Endodermal cell (in vitro differentiated cells): ENCODE data around the gene GJB5. TPM values are rescaled to one million over a fixed set of nuclear protein-coding genes. Genes with fewer than 3 reads are reported as not detected.

Source experiments
- DNase-seq: peaks from one replicate; pipeline ENCODE4 v3.0.0-alpha.2; 2017
- H3K27ac ChIP-seq: 2 replicates; pipeline ENCODE4 v1.5.1; 2013; ENCODE audit warnings: mild to moderate bottlenecking, low read depth, low read length, moderate library complexity
- H3K27me3 ChIP-seq: 2 replicates; pipeline ENCODE4 v1.6.1; 2013; ENCODE audit warnings: mild to moderate bottlenecking, low read length, moderate library complexity; ENCODE audit not compliant: insufficient read depth, control insufficient read depth, poor library complexity, severe bottlenecking
- H3K36me3 ChIP-seq: 2 replicates; pipeline ENCODE4 v1.7.0; 2013; ENCODE audit warnings: mild to moderate bottlenecking, low read length, moderate library complexity; ENCODE audit not compliant: control insufficient read depth, insufficient read depth
- H3K4me1 ChIP-seq: one replicate; pipeline ENCODE4 v1.7.0; 2013; ENCODE audit warnings: low read length; ENCODE audit not compliant: control insufficient read depth, insufficient read depth
- H3K4me3 ChIP-seq: 2 replicates; pipeline ENCODE4 v1.5.1; 2013; ENCODE audit warnings: mild to moderate bottlenecking, low read length, moderate library complexity
- H3K9ac ChIP-seq: 2 replicates; pipeline ENCODE4 v1.6.1; 2013; ENCODE audit warnings: mild to moderate bottlenecking, low read length, moderate library complexity; ENCODE audit not compliant: poor library complexity, severe bottlenecking; ENCODE audit errors: extremely low read depth
- H3K9me3 ChIP-seq: 2 replicates; pipeline ENCODE4 v1.6.1; 2013; ENCODE audit warnings: mild to moderate bottlenecking, low read length, moderate library complexity; ENCODE audit not compliant: control insufficient read depth
- H3K27ac Mint-ChIP-seq: 2 replicates; pipeline ENCODE4 v1.8.0; 2020; ENCODE audit warnings: mixed read lengths
- H3K27me3 Mint-ChIP-seq: 2 replicates; pipeline ENCODE4 v1.8.0; 2021; ENCODE audit warnings: mild to moderate bottlenecking, mixed read lengths; ENCODE audit not compliant: insufficient read depth
- H3K36me3 Mint-ChIP-seq: 2 replicates; pipeline ENCODE4 v1.8.0; 2020; ENCODE audit warnings: low read depth, mixed read lengths
- H3K4me1 Mint-ChIP-seq: 2 replicates; pipeline ENCODE4 v1.8.0; 2020; ENCODE audit warnings: mixed read lengths
- H3K4me3 Mint-ChIP-seq: 2 replicates; pipeline ENCODE4 v1.8.0; 2020; ENCODE audit warnings: mild to moderate bottlenecking, moderate library complexity, mixed read lengths
- H3K9me3 Mint-ChIP-seq: 2 replicates; pipeline ENCODE4 v1.8.0; 2020; ENCODE audit warnings: mild to moderate bottlenecking, mixed read lengths
- WGBS, 2 experiments: methylation state at CpG; one replicate each; pipeline versions ENCODE4 v1.1.5 to v1.1.7; 2013; ENCODE audit warnings: missing lambda C conversion rate in 2 of 2, mixed read lengths in 1 of 2; ENCODE audit not compliant: insufficient coverage in 1 of 2, insufficient read length in 1 of 2; 5-methylcytosine and 5-hydroxymethylcytosine counted together
- total RNA-seq, 2 donors: library from RNA; stranded (reverse); fragmentation: NEBNext Ultra II Directional in 1 of 2; extraction: Animal tissue kit (Norgen Biotek cat#: 25700) in 1 of 2; gene quantifications; 2 replicates in 1 of 2; 3 replicates in 1 of 2; pipeline ENCODE4 v1.2.1, GENCODE V29; 2021
- TF ChIP-seq, protein P1 (sequence below): fragments of 200-600 bp; sonication (generic); conservative IDR thresholded peaks from 2 replicates; pipeline ENCODE4 v1.5.0; 2021; ENCODE audit warnings: antibody characterized with exemption, mild to moderate bottlenecking

The GJB5 gene
- total RNA-seq, 2 donors from 2014 or later, result 0.20 to 0.42 TPM

DNA sequence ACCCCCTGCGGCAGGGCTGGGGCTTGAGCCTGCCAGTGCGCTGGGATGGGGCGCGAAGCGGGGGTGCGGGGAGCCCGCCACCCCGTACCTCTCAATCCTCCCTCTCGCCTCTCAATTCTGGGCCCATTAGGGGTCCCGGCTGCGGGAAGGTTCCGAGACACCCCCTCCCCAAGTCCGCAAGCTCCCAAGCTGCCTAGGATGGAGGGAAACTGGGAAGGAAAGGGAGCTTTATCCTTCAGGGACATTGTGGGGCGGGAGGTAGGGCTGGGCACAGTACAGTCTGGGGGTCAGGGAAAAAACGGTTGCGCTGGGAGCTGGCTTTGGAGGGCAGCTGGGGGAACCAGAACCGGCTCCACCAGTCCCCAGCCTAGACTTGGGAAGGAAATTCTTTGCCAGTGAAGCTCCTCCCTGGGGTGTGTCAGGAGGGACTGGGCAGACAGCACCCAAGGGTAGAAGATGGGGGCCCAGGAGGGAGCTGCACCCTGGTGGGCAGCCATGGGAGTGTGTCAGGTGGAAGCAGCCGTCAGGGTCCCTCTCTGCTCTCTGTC lies 27.1 kb downstream of the GJB5 start:
- Mint-ChIP-seq H3K27me3 (peaks cover 23% of the 10 kb centered on the region), H3K27ac (no peak overlapping the region), H3K4me1 (peaks cover 26% of the 10 kb centered on the region), H3K4me3 (peak overlapping the region; percentile 54), H3K9me3 (no peaks in the 10 kb centered on the region), H3K36me3 (no peaks in the 10 kb centered on the region)
- TF ChIP-seq, protein P1, sequence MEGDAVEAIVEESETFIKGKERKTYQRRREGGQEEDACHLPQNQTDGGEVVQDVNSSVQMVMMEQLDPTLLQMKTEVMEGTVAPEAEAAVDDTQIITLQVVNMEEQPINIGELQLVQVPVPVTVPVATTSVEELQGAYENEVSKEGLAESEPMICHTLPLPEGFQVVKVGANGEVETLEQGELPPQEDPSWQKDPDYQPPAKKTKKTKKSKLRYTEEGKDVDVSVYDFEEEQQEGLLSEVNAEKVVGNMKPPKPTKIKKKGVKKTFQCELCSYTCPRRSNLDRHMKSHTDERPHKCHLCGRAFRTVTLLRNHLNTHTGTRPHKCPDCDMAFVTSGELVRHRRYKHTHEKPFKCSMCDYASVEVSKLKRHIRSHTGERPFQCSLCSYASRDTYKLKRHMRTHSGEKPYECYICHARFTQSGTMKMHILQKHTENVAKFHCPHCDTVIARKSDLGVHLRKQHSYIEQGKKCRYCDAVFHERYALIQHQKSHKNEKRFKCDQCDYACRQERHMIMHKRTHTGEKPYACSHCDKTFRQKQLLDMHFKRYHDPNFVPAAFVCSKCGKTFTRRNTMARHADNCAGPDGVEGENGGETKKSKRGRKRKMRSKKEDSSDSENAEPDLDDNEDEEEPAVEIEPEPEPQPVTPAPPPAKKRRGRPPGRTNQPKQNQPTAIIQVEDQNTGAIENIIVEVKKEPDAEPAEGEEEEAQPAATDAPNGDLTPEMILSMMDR, result peak; percentile 39
- no peak overlapping the region for H3K27ac ChIP-seq
- H3K4me1 ChIP-seq, result peaks cover 11% of the 10 kb centered on the region
- H3K27me3 ChIP-seq, result peaks cover 27% of the 10 kb centered on the region
- no peaks in the 10 kb centered on the region for H3K9me3 ChIP-seq
- peak; percentile 66 for DNase-seq
- H3K4me3 ChIP-seq, result peak overlapping the region; percentile 75
- 24 to 30% methylated on average over 6 to 18 of the region's 18 CpGs for WGBS, 2 experiments
- no peaks in the 10 kb centered on the region for H3K36me3 ChIP-seq
- no peak overlapping the region for H3K9ac ChIP-seq

DNA sequence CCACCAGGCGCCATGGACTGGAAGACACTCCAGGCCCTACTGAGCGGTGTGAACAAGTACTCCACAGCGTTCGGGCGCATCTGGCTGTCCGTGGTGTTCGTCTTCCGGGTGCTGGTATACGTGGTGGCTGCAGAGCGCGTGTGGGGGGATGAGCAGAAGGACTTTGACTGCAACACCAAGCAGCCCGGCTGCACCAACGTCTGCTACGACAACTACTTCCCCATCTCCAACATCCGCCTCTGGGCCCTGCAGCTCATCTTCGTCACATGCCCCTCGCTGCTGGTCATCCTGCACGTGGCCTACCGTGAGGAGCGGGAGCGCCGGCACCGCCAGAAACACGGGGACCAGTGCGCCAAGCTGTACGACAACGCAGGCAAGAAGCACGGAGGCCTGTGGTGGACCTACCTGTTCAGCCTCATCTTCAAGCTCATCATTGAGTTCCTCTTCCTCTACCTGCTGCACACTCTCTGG lies 29.9 kb downstream of the GJB5 start:
- TF ChIP-seq, protein P1, result no peak
- H3K27ac Mint-ChIP-seq, result no peak overlapping the region
- no peak for DNase-seq

DNA sequence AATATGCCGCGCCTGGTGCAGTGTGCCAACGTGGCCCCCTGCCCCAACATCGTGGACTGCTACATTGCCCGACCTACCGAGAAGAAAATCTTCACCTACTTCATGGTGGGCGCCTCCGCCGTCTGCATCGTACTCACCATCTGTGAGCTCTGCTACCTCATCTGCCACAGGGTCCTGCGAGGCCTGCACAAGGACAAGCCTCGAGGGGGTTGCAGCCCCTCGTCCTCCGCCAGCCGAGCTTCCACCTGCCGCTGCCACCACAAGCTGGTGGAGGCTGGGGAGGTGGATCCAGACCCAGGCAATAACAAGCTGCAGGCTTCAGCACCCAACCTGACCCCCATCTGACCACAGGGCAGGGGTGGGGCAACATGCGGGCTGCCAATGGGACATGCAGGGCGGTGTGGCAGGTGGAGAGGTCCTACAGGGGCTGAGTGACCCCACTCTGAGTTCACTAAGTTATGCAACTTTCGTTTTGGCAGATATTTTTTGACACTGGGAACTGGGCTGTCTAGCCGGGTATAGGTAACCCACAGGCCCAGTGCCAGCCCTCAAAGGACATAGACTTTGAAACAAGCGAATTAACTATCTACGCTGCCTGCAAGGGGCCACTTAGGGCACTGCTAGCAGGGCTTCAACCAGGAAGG lies 30.5 kb downstream of the GJB5 start:
- H3K4me1 Mint-ChIP-seq, result peaks cover 22% of the 10 kb centered on the region
- Histone ChIP-seq H3K4me3 (no peak overlapping the region), H3K36me3 (no peaks in the 10 kb centered on the region), H3K27ac (no peak overlapping the region), H3K4me1 (peaks cover 6% of the 10 kb centered on the region), H3K9me3 (no peaks in the 10 kb centered on the region), H3K9ac (no peak overlapping the region), H3K27me3 (peaks cover 23% of the 10 kb centered on the region)
- H3K27ac Mint-ChIP-seq, result no peak overlapping the region
- no peak for DNase-seq
- no peaks in the 10 kb centered on the region for H3K9me3 Mint-ChIP-seq
- H3K36me3 Mint-ChIP-seq, result no peaks in the 10 kb centered on the region
- H3K4me3 Mint-ChIP-seq, result no peak overlapping the region
- H3K27me3 Mint-ChIP-seq, result peaks cover 15% of the 10 kb centered on the region
- TF ChIP-seq, protein P1, result no peak
- WGBS, 2 experiments, result 91% methylated on average over 14 to 22 of the region's 22 CpGs

More for the DNA sequence above, 29.9 kb downstream of the GJB5 start:
- no peaks in the 10 kb centered on the region for H3K36me3 ChIP-seq
- H3K4me1 Mint-ChIP-seq, result peaks cover 25% of the 10 kb centered on the region
- peaks cover 6% of the 10 kb centered on the region for H3K4me1 ChIP-seq
- H3K9me3 Mint-ChIP-seq, result no peaks in the 10 kb centered on the region
- no peak overlapping the region for H3K4me3 Mint-ChIP-seq
- H3K9me3 ChIP-seq, result no peaks in the 10 kb centered on the region
- H3K27me3 Mint-ChIP-seq, result peaks cover 20% of the 10 kb centered on the region
- H3K36me3 Mint-ChIP-seq, result no peaks in the 10 kb centered on the region
- H3K27ac ChIP-seq, result no peak overlapping the region
- 94 to 95% methylated on average over 19 to 28 of the region's 28 CpGs for WGBS, 2 experiments
- H3K4me3 ChIP-seq, result no peak overlapping the region
- H3K27me3 ChIP-seq, result peaks cover 27% of the 10 kb centered on the region
- H3K9ac ChIP-seq, result no peak overlapping the region
